ENCODE data around the gene GPX7.

DNA sequence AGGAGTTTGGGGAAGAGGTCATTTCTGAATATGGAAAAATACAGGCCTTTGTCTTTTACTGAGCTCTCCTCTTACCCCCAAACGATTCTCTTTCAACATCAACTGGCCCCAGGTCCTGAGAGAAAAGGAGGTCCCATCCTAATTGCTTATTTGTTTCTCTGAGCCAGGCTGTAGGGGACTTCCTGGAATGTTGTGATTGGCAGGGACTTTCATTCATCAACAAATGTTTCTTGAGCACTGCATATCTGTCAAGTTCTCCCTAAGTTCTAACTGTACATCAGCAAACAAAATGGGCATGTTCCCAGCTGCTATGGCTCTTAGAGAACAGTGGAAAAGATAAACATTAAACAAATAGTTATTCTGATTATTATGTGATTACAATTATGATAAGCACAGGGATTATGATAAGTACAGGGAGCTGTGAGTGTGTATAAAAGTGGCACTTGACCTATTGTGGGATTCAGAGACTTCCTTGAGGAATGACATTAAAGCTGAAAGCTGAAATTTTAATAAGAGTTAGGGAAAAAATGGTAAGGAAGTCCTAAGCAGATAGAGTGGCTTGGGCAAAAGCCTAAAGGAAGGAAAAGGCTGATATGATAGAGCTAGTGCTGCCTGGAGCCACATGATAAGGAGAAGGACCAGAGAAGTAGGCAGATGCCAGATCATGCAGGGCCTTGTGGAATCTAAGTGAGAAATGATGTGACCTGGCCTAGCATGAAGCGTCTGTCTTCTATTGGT lies 11.6 kb downstream of the GPX7 start:
- TF ChIP-seq, protein P1, sequence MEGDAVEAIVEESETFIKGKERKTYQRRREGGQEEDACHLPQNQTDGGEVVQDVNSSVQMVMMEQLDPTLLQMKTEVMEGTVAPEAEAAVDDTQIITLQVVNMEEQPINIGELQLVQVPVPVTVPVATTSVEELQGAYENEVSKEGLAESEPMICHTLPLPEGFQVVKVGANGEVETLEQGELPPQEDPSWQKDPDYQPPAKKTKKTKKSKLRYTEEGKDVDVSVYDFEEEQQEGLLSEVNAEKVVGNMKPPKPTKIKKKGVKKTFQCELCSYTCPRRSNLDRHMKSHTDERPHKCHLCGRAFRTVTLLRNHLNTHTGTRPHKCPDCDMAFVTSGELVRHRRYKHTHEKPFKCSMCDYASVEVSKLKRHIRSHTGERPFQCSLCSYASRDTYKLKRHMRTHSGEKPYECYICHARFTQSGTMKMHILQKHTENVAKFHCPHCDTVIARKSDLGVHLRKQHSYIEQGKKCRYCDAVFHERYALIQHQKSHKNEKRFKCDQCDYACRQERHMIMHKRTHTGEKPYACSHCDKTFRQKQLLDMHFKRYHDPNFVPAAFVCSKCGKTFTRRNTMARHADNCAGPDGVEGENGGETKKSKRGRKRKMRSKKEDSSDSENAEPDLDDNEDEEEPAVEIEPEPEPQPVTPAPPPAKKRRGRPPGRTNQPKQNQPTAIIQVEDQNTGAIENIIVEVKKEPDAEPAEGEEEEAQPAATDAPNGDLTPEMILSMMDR (conservative IDR thresholded peaks at IDR 0.05) = no peak
- no peak for TF ChIP-seq ZFX (IDR thresholded peaks at IDR 0.05)
